HG02571 (cell line): Measurements from ENCODE around the gene KCNK13.
"Not testable (repeated sequence)": the region's sequence is repeated elsewhere in the genome, so short reads cannot be mapped to it uniquely, and the experiment has no call there.

Source experiments
- ATAC-seq: cut with Tn5 transposase; IDR thresholded peaks from one replicate; pipeline ENCODE4 v1.9.1; 2021; ENCODE audit warnings: mild to moderate bottlenecking, moderate library complexity; ENCODE audit not compliant: unreplicated experiment

KCNK13 gene

DNA sequence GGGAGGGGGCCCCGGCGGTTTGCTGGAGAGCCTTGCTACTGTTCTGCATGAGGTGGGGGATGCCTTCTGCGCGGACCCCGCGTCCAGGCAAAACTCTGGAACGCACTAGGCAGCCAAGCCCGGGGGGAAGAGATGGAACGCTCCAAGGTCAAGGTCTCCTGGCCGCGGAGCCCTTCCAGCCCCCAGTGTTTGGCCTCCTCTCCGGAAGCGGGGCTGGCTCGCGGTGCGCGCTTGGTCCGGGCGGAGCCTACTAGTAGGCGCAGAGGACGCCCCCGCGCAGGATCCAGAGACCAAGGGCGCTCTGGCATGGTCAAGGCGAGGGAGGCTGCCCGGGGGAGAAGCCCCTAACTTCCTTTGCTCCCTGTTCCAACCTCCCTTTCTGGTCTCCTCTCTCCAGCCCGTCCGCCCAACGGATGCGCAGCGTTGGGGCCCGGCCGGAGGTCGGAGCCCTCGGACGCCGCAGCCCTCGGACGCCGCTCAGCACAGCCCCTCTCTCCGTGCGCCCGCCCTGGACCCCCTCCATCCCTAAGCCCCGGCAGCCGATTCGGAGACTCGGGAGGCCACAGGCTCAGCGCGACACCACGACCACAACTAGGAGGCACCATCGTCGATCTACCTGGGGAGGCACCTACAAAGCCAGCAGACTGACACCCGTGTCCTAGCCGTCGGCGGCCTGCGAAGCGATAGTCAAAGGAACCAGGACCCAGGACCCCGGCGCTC, 669 bp upstream of the KCNK13 start:
- no peak for ATAC-seq

DNA sequence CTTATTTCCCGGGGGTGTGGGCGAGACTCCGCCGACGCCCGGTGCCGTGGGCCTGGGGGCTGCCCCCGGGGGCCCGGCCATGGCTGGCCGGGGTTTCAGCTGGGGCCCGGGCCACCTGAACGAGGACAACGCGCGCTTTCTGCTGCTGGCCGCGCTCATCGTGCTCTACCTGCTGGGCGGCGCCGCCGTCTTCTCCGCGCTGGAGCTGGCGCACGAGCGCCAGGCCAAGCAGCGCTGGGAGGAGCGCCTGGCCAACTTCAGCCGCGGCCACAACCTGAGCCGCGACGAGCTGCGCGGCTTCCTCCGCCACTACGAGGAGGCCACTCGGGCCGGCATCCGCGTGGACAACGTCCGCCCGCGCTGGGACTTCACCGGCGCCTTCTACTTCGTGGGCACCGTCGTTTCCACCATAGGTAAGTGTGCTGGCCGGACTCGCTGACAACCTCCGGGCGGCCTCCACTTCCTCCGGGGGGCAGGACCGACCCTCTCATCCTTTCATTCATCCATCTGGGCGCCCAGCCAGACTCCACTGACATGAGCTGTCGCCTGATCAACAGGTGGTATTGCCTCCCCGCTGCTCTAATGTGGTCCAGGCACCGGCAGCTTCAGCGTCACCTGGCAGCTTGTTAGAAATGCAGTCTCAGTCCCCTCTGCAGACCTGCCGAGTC, 467 bp downstream of the KCNK13 start:
- ATAC-seq: no peak

DNA sequence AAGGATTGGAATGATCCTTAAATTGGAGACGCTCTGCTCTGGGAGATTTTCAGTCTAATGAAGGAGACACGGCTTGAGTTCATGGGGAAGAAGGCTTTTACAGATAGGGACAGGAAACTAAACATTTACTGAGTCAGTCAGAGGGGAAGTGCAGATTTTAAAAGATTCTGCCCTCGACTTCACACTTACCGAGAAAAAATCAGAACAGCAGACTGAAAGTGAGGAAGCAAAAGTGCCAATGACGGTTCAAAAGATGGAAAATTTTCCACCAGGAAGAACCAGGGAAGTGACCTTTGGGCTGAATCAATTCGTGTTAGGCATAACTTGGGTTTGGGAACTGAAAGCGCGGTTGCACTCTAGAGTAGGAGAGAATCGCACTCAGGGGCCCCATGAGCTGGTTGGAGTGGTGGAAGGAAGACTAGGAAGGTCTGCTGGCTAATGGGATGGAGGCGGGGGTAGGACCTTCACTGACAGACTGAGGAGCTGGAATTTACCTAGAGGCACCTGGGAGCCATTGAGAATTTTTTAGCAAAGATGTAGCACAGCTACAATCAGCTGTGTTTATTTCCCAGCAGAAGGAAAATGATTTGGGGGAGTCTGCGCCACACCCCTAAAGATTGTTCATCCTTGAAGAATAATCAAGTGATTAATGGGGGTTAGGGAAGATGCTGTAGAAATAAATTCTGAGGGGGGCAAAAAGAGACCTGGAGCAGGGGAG, 1.2 kb downstream of the KCNK13 start:
- no peak for ATAC-seq

DNA sequence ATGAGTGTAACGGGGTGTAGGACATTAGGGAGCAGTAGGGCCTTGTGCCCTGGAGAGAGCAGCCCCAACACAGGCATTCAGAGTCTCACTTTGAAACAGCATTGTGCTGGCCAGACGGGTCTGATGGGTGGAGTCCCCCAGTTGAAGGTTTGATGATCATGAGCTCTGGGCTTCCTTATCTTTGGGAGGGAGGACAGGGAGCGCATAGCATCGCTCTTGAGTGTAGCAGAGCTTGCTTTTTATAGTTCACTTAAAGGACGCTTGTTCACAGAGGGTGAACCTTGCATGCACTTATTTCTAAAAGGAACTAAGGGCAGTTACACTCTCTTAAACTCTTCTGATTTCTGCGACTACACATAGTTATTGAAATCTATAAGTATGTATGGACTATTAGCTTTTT, 10.6 kb downstream of the KCNK13 start:
- no peak for ATAC-seq

DNA sequence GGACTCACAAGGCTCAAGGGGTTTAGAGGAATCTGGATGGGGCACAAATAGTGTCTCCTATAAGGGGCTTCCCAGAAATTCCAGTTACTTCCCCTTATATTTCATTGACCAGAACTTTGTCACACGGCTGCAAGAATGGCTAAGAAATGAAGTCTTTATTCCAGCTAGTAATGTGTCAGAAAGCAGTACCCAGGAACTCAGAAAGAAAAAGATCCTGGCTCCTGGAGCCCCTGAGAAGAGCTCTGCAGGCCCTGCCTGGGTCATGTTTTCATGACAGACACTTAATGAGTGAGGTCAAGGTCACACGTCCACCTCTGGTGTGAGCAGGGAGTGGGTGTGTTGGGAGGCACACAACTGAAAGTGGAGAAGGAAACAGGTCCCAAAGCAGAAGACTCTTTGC, 17.8 kb downstream of the KCNK13 start:
- no peak for ATAC-seq

DNA sequence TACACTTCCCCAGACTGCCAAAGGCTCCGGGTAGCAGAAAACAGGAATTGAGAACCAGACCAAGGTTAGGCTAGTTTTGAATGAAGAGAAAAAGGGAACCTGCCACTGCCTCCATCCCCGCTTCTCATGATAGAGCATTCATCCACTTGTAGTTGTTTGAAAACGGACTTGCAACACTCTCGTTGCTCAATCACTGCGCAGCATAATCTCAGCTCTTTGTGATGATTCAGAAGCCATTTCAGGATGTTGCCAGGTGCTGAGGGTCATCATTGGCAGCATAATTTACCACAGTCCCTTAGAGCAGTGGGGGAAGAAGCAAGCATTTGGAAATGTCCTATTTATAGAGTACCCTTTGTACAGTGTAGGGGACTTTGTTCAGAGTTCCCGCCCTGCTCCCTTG, 25.6 kb downstream of the KCNK13 start:
- no peak for ATAC-seq

DNA sequence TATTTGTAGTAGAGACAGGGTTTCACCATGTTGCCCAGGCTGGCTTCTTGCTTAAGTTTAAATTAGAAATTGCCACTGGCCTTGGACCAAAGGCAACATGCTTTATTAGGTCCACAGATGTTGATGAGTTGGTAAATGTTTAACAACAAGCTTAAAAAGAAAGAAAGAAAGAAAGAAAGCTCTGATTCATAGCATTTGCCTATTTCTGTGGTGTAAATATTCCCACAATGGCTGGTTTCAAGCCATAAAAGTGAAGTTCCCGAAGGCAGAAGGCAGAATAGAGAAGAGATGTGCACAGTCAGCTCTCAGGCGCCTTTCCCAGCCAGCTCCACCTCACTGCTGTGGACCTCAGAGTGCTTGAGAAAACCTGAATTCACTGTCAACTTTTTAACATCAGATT, 26.4 kb downstream of the KCNK13 start:
- ATAC-seq: no peak

DNA sequence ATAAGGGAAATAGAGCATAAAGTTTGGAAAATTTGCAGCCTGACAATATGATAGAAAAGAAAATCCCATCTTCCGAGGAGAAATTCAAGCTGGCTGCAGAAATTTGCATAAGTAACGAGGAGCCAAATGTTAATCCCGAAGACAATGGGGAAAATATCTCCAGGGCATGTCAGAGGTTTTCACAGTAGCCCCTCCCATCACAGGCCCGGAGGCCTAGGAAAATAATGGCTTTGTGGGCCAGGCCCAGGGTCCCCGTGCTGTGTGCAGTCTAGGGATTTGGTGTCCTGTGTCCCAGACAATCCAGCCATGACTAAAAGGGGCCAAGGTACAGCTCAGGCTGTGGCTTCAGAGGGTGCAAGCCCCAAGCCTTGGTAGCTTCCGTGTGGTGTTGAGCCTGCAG, 27.7 kb downstream of the KCNK13 start:
- not testable (repeated sequence) for ATAC-seq

DNA sequence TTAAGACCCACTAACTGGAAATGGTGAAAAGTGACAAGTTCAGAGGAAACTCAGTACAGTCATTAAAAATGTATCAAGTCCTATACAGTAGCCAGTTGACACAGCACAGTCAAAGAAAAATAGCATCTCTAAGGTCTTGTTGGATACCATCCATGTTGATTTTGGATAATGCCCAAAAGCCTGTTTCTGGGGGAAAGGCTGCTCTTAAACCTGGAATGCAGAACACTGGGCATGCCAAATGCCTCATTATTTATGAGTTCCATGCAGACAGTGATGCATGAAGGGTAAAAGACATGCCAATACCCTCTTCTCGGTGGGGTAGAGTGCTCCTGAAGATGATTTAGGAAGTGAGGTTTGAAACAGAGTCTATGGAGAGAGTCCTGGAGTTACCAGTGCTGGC, 29.6 kb downstream of the KCNK13 start:
- ATAC-seq: no peak

DNA sequence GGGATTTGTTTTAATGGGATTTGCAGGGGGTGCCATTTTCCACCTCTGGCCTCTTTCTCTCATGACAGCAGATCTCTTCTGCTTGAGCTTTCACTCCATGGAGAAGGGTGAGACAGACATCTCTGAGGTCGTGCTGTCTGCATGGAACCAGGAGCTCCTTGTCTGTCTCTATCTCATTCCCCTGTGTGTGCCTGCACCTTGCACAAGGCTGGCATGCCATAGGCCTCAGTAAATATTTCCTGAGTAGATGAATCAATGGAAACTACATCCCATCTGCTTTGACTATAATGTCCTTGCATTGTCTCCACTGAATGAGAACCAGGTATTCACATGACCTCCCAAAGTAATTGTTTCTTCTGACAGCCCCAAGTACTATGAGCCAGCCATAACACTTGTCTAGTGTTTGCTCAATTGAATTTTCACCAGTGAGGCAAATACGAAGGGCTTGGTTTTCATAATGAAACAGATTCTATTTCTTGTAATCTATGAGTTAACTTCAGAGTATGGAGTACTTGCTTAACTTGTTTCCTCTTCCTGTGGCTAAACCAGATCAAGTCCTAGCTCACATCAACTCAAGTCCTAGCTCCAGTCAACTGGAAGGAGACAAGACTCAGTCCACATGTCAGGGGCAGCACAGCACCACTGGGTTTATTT, 32.3 kb downstream of the KCNK13 start:
- ATAC-seq: no peak

DNA sequence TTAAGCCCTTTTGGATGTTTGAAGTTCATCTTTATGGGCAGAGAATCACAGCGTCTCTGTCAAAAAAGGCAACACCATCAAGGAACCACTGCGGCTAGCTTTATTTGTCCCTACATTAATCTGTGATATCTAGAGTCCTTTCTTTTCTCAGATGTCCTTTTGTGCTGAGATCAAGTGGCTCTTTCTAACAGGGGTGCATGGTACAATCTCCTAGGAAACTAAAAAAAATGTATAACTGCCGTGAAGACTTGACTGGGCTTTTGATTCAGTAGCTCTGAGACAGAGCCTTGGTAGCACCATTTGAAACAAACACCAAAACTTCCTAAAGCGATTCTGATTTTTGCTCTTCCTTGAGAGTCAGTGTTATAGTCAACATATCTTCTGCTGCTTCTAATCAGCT, 33.3 kb downstream of the KCNK13 start:
- ATAC-seq: no peak

DNA sequence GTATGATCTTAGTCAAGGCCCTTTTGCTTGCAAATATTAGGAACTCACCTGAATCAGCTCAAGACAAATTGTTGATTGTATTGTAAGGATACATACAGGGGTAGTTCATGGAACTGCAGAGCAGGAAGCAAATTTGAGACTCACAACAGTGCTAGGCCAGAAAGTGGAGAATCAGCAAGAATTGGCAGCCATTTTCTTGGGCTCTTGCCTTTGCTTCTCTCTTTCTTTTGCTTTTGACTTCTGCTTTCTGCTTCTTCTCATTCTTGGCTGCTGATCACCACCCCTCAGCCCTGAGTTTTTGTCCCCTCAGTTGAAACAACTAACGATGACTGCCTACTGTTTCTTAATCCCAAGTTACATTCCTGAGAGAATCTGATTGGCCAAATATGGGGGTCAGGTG, 34.8 kb downstream of the KCNK13 start:
- ATAC-seq: no peak

DNA sequence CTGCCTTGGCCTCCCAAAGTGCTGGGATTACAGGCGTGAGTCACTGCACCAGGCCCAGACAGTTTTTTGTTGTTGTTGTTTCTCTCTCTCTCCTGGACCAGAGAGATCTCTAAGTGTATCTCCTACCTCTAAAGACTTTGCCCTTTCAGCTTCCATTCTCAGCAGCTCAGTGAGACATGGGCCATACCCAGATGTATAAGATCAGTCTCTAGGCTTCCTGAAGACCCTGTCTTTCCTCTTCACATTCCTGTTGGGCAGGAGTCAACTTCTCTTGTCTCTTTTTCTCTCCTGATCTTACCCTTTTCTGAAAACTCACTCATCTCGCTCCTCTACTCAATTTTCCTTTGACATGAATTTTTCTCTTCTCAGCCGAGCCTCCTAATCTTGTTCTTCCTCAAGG, 42.0 kb downstream of the KCNK13 start:
- ATAC-seq: no peak

DNA sequence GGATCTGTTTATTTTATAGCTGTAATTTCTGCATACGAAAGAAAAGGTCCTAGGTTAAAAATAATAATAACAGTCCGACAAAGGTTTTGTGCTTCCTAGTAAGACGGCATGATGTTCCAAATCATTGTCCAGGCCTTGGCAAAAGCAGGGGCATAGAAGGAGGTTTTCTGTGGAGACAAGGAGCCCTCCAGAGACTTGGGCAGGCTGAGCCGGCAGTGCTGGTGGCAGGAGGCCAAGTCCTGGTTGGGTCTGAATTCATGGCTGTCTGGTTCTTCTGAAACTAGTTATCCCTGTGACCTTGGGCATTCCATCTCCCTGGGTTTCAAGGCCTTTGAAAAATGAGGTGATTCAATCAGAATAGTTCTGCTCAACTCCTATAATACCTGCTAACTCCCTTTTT, 44.0 kb downstream of the KCNK13 start:
- no peak for ATAC-seq

DNA sequence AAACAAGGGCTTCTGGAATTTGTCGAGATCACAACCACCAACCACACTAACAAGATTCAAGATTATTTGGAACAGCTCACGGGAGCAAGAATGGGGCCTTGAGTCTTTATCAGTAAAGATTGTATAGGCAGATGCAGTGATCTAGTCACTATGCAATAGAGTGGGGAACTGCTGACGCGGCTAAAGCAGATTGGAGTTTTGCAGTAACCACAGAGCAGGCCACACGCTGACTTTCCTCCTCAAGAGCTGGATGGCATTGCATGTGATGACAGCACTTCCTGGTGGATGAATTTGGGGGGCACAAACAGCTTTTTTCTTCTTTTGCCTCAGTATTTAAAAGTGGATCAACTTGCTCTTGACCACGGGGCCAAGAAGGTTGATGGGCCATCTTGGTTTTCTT, 46.0 kb downstream of the KCNK13 start:
- ATAC-seq: no peak

DNA sequence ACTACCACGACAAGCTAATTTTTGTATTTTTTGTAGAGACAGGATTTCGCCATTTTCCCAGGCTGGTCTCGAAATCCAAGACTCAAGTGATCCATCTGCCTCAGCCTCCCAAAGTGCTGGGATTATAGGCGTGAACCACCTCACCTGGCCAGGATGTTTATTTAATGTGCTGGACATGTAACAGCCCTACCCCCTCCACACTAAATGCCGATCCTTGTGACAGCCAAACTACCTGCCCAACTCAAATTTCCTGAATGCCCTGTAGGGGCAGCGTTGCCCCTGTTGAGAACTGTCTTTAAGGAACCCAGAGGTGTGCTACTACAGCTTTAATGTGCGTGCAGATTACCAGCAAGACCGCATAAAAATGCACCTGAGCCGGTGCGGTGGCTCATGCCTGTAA, 48.1 kb downstream of the KCNK13 start:
- ATAC-seq: no peak

DNA sequence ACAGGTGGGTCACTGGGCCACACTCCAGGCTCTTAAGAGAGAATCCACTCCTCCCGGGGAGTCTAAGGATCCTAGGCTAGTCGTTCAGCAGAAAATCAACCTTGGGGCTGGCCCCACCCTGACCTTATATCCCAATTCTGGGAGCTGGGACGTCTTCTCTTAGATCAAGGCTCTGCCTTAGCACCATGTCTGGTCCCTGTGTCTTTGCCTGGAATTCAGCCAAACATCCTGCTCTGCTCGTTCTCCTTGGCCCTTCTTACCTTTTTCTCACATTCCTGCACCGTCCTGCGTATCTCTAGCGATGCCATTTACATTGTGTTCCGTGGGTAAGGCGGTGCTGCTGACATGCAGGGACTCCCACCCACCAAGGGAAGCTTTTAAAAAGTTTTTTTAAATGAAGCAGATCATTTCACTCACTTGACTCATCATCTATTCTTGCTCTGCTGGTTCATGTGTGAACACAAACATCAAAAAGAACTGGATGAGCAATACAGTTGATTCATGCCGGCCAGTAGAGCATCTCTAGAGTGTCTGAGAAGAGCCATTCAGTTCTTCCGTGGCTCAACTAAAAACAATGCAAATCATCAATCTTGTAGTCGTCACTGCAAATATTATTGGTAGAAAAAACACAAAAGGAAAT, 50.2 kb downstream of the KCNK13 start:
- no peak for ATAC-seq

DNA sequence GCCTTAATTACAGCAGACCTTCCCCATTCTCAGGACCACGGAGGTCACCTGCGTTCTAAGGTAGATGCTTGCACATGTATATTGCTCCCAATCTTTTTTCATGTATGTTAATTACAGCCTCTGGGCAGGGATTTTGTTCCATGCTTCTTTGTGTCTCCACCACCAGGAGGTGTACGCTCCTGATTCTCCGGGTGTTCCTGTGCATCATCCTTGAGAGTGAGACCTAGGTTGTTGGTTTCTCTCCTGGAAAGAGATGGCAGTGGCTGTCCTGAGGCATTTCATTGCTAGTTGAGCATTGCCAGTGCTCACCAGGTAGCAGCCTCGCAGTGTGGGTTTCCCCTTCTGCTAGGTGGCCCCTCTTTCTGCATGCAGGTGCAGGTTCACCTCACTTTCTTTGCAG, 52.8 kb downstream of the KCNK13 start:
- ATAC-seq: no peak

DNA sequence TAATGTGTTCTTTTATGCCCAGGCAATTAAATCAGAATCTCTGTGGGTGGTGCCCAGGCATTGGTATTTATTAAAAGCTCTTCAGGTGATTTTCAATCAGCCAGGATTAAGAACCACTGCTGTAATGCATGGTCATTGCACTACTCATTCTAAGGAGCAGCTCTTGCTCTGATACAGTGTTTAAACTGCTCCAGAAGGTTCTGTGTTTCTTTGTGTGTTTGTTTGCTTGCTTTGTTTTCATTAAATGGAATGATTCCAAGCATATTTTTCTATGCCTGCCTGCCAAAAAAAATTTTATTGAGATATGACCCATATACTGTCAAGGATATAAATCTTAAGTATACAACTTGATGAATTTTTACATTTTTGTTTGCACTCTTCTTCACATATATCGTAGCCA, 54.0 kb downstream of the KCNK13 start:
- no peak for ATAC-seq

DNA sequence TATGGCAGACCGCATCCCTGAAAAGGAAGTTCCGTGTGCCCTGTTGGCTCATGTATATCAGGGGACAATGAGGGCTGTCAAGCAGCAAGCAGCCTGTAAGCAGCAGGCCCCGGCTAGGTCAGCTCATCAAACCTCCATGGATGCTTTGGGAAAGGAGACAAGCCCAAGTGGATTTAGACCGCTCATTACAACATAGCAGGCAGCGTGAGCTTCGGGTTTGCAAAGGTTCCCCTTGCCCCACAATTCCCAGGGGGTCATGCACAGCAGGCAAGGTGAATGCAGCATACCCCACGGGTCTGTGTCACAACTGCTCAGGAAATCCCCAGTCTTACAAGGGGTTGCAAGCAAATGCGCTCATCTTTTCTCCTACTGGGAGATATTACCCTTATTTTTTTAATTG, 54.6 kb downstream of the KCNK13 start:
- ATAC-seq: no peak

DNA sequence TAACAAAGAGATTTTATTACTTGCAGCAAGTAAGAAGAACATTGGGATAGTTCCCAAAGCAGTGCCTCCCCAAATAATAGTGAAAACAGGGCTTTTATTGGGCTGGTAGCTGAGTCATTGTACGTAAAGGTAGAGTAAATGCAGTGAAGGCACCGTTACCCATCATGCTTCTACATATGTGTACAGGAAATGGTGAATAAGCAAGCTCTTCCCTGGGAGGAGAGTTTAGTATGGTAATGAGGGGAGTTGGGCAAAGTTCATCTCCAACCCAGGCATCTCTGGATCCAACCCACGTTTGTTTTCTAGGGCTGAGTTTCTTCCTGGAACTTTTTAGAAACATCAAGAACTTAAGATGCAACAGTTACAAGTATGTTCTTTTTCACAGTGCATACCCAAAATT, 56.2 kb downstream of the KCNK13 start:
- ATAC-seq: no peak
